Ovary (tissue), 3 donors: ENCODE results near the gene IST1.

Experiments
- EP300 ChIP-seq: sonication (generic); formaldehyde crosslinking; IDR thresholded peaks from one replicate; pipeline ENCODE4 v1.6.1; 2017; ENCODE audit warnings: antibody characterized with exemption
- POLR2A ChIP-seq: fragments of 450-650 bp; IDR thresholded peaks from one replicate; pipeline ENCODE4 v1.6.1; 2017; ENCODE audit warnings: antibody characterized with exemption, mild to moderate bottlenecking, moderate library complexity
- TF ChIP-seq, protein P1 (sequence below), 3 donors: fragments of 450-650 bp in 2 of 3; fragments of 200-600 bp in 1 of 3; IDR thresholded peaks; one replicate each; pipeline versions ENCODE4 v1.5.1 to v1.8.0; 2016 to 2022; ENCODE audit warnings: antibody characterized with exemption in 3 of 3, mild to moderate bottlenecking in 1 of 3
- donor health status: DM: no; HTN: no; CAD: no.

- TF ChIP-seq, protein P1, sequence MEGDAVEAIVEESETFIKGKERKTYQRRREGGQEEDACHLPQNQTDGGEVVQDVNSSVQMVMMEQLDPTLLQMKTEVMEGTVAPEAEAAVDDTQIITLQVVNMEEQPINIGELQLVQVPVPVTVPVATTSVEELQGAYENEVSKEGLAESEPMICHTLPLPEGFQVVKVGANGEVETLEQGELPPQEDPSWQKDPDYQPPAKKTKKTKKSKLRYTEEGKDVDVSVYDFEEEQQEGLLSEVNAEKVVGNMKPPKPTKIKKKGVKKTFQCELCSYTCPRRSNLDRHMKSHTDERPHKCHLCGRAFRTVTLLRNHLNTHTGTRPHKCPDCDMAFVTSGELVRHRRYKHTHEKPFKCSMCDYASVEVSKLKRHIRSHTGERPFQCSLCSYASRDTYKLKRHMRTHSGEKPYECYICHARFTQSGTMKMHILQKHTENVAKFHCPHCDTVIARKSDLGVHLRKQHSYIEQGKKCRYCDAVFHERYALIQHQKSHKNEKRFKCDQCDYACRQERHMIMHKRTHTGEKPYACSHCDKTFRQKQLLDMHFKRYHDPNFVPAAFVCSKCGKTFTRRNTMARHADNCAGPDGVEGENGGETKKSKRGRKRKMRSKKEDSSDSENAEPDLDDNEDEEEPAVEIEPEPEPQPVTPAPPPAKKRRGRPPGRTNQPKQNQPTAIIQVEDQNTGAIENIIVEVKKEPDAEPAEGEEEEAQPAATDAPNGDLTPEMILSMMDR (IDR thresholded peaks at IDR 0.05) = no peak
- TF ChIP-seq POLR2A = no peak
- TF ChIP-seq EP300 = no peak
Observed at GRCh38 chr16:71893888-71894228, 1.5 kb upstream of the IST1 start.
